ENCODE measurements around the gene NPIPB5. TPM values are rescaled to one million over a fixed set of nuclear protein-coding genes. Genes with fewer than 3 reads are reported as not detected.
"Not testable (repeated sequence)": the region's sequence is repeated elsewhere in the genome, so short reads cannot be mapped to it uniquely, and the experiment has no call there.

NPIPB5 gene
- polyA plus RNA-seq (ENCODE audit: insufficient read depth in 1 of 5, insufficient read length in 5 of 5, low replicate concordance in 1 of 5): 100 to 1,000 TPM; 122 to 255 (median 231) TPM
- long read RNA-seq, donor 1, partial matches to known transcripts: 6 of 7 reads
- long read RNA-seq, donor 1, other reads (novel, unspliced or antisense): 0 of 7 reads
- long read RNA-seq, donor 2: 0 reads
- long read RNA-seq, donor 3, partial matches to known transcripts: 0 of 1 reads
- long read RNA-seq, donor 3, other reads (novel, unspliced or antisense): 0 of 1 reads
- long read RNA-seq, donor 4, partial matches to known transcripts: 0 of 5 reads
- long read RNA-seq, donor 4, other reads (novel, unspliced or antisense): 0 of 5 reads
- long read RNA-seq, donor 5, partial matches to known transcripts: 5 of 6 reads
- long read RNA-seq, donor 5, other reads (novel, unspliced or antisense): 0 of 6 reads
- long read RNA-seq, donor 6, partial matches to known transcripts: 14 of 17 reads
- long read RNA-seq, donor 6, other reads (novel, unspliced or antisense): 0 of 17 reads
- long read RNA-seq, donor 7, partial matches to known transcripts: 0 of 6 reads
- long read RNA-seq, donor 7, other reads (novel, unspliced or antisense): 0 of 6 reads
- long read RNA-seq, donor 8, partial matches to known transcripts: 0 of 1 reads
- long read RNA-seq, donor 8, other reads (novel, unspliced or antisense): 0 of 1 reads

DNA sequence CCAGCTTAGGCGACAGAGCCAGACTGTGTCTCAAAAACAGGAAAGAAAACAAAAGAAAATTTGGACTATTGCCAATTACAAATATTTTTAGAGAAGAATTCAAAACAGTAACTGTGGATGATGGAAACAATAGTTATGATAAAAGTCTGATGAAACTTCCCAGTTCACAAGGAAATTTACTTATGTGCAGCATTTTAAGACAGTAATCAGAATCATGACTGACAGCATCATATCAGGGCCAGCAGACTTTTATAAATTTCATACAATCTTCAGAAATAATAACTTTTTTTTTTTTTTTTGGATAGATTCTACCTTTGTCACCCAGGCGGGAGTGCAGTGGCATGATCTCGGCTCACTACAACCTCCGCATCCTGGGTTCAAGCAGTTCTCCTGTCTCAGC, at the start of gene NPIPB5:
Gene NPIPB5 (plus strand): TSS at position 301 of the 400 bp plus-strand sequence. CDS start 2,911 bp downstream, outside the sequence.
- DNase-seq: not testable (repeated sequence)

DNA sequence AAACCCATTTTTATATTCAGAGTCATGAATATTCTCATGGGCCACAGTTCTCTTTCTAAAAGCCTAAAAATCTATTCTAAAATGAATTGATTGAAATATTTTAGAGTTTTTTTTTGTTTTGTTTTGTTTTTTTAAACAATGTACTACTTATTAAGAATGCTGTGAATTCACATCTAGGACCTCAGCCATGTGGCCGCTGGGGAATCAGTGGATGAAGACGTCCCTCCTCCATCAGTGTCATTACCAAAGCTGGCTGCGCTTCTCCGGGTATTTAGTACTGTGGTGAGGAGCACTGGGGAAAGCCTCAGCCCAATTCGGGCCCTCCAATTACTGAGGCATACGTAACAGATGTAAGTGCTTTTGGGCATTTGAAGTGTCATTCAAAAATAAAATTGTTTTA, 41.8 kb upstream of the NPIPB5 start:
- not testable (repeated sequence) for DNase-seq

DNA sequence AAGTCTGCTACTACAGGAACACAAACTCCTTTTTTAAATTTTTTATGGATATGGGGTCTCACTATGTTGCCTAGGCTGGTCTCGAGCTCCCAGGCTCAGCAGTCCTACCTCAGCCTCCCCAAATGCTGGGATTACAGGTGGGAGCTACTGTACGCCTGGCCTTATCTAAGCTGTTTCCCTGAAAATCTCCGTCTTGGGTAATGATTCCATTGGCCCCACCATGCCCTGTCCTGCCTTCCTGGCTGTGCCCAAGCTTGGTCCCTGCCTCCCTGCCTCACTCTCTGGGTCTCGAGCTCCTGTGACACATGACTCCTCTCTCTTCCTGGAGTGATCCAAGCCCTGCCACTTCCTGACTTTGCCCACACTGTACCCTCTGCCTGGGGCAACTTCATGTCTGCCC, 27.3 kb downstream of the NPIPB5 start:
- not testable (repeated sequence) for DNase-seq

DNA sequence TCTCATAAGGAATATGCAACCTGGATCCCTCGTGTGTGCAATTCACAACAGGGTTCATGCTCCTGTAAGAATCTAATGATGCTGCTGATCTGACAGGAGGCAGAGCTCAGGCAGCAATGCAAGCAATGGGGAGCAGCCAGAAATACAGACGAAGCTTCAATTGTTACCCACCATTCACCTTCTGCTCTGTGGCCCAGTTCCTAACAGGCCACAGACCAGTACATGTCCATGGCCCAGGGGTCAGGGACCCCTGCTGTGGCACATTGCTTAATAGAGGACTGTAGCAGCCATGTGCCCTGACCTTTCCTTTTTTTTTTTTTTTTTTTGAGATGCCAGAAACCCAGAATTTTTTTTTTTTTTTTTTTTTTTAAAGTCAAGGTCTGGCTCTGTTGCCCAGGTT, 34.1 kb downstream of the NPIPB5 start:
- DNase-seq: not testable (repeated sequence)

DNA sequence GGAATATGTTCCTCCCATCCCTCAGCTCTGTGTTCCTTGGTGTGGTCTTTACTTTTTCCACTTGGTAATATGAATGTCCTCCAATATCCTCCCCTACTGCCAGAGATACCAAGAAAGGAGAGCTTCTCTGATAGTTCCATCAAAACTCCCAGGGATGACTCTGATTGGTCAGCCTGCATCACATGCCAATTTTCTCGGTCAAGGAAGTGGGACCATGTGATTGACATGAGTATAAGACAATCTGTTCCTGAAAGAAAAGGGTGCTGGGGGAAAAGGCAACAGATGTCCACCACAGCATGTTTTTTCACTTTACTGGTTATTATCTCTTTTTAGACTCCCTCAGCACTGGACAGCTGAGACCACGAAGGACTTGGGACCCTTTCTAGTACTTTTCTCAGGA, 35.9 kb downstream of the NPIPB5 start:
- not testable (repeated sequence) for DNase-seq

DNA sequence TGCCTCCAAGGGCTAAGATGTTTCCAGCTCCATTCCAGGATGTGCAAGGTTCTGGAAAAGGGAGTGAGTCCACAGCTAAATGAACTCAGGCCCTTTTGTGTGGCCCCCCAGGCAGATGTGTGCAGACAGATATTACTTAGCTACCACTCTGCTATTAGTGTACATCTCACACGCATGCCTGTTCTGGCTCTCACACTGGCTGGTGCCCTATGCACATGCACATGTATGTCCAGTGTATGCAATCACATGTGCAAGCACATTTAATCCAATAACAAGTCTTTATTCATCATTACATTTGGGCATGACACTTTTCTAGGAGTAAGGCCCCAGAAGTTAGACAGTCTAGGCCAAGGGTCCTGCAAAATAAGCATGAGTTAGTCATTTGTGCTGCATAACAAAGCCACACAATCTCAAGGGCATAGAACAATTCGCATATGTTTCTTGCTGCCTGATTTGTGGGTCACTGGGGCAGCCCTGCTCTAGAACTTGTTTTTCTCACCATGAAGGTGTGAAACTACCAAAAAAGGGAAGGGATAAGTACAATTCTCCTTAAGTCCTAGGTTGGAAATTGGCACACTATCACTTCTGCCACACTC, 36.6 kb downstream of the NPIPB5 start:
- not testable (repeated sequence) for DNase-seq

DNA sequence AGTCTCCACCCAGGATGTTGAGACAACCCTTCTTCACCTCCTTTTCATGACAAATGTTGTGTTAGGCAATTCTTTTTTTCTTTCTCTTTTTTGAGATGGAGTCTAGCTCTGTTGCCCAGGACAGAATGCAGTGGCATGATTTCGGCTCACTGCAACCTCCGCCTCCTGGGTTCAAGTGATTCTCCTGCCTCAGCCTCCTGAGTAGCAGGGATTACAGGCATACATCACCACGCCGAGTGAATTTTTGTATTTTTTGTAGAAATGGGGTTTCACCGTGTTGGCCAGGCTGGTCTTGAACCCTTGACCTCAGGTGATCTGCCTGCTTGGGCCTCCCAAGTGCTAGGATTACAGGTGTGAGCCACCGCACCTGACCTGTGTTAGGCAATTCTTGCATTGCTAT, 39.2 kb downstream of the NPIPB5 start:
- DNase-seq: not testable (repeated sequence)

DNA sequence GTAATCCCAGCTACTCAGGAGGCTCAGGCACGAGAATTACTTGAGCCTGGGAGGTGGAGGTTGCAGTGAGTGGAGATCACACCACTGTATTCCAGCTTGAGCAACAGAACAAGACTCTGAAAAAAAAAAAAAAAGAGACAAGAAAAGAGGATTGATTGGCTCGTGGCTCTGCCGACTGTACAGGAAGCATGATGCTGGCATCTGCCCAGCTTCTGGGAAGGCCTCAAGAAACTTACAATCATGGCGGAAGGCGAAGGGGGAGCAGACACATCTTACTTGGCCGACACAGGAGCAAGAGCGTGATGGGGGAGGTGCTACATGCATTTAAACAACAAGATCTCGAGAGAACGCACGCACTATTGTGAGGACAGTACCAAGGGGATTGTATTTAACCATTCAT, 40.5 kb downstream of the NPIPB5 start:
- DNase-seq: not testable (repeated sequence)

DNA sequence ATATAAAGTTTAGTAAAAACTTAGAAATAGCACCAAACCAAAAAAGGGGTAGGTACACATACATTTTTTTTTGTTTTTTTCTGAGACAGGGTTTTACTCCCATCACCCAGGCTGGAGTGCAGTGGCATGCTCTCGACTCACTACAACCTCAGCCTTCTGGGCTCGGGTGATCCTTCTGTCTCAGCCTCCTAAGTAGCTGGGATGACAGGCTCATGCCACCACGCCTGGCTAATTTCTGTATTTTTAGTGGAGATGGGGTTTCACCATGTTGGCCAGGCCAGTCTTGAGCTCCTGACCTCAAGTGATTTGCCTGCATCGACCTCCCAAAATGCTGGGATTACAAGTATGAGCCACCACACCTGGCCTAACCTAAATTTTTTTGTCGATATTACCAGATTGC, 41.0 kb downstream of the NPIPB5 start:
- not testable (repeated sequence) for DNase-seq

DNA sequence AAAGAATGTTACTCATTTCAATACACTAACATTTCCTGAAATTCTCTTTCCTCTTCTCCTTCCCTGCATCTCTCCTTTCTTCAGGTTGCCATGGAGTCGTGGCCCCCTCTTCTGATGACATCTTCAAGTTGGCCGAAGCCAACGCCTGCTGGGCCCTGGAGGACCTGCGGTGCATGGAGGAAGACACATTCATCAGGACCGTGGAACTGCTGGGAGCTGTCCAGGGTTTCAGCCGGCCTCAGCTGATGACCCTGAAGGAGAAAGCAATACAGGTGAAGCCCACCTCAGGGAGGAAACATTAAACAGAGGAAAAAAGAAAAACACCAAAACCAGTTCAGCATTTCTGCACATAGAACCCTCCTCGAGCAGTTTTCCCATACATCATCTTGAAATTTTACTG, 46.1 kb downstream of the NPIPB5 start:
- not testable (repeated sequence) for DNase-seq

Other genes with a start within 250 kb of the NPIPB5 start
- 10 to 100 TPM; 48.8 to 65.6 (median 49.7) TPM for gene POLR3E, start 213.5 kb upstream of the NPIPB5 start, polyA plus RNA-seq (ENCODE audit: insufficient read depth in 1 of 5, insufficient read length in 5 of 5, low replicate concordance in 1 of 5)
- gene CDR2, start 136.3 kb upstream of the NPIPB5 start, polyA plus RNA-seq (ENCODE audit: insufficient read depth in 1 of 5, insufficient read length in 5 of 5, low replicate concordance in 1 of 5): 10 to 100 TPM; 23.1 to 31.8 (median 27.3) TPM